GM19239 (cell line): ENCODE measurements around the gene SPAG5.

Experiments
- DNase-seq: peaks from one replicate; pipeline ENCODE4 v3.0.0; 2011; ENCODE audit warnings: low spot score; ENCODE audit not compliant: insufficient read length
- FAIRE-seq: peaks from 2 replicates; lab custom pipeline; 2011; peaks lifted over from hg19 to GRCh38; lab: Jason Lieb, UNC

SPAG5 gene

DNA sequence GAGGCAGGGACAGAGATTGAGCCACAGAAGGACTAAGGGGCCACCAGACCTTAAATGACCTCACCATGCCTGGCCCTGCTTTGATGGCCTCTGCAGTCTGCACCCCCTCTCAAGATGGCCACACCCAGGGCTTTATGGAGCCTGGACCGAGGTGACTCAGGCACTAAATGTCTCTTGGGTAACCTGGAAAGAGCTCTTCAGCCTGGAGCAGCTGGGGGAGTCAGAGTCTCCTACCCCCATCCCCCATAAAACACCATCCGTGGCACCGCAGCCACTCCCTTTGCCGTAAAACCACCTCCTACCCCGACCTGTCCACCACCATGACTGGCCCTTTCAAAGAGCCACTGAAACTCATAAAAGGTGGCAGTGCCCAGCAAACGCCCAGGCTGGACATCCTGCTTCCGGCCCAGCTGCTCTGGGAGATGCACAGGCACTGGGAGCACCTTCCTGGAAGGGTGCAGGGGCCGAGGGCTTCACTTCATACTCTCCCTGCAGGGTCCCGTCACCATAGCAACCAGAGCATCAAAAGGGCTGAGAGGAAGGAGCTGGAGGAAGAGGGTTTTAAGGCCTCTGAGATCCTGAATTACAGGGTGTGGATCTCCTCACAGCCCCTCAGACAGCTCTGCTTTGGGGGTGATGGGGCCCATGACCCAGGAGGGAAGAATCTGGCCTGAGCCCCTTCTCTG, 70.4 kb downstream of the SPAG5 start:
- DNase-seq (no peak), FAIRE-seq (no peak)

GRCh38 chr17:28527859-28528258, 71.0 kb downstream of the SPAG5 start:
- no peak for DNase-seq
- FAIRE-seq: no peak
